GM23248 (cell line): ENCODE measurements around the gene KIF5A.

Experiments used
- EZH2 ChIP-seq: fragments of 200-600 bp; sonication (generic); IDR thresholded peaks from 2 replicates; pipeline ENCODE4 v1.6.1; 2018; ENCODE audit warnings: antibody characterized with exemption, mild to moderate bottlenecking; ENCODE audit not compliant: insufficient read depth, poor library complexity, severe bottlenecking
- EZH2phosphoT487 ChIP-seq: fragments of 200-600 bp; sonication (generic); IDR thresholded peaks from 2 replicates; pipeline ENCODE4 v1.6.1; 2018; ENCODE audit warnings: antibody characterized with exemption, moderate library complexity, mild to moderate bottlenecking, low read depth; ENCODE audit not compliant: insufficient read depth

GRCh38 chr12:57515934-57516541 is 33.8 kb upstream of the KIF5A start:
- TF ChIP-seq EZH2phosphoT487 (no peak), EZH2 (no peak)
